ENCODE data around the gene TRAF3IP1. TPM values are rescaled to one million over a fixed set of nuclear protein-coding genes. Genes with fewer than 3 reads are reported as not detected.

Gene TRAF3IP1
- total and polyA plus RNA-seq, 2 donors: 2.7 to 5.1 TPM

- H3K36me3 ChIP-seq (ENCODE audit: control insufficient read depth in 2 of 2, insufficient read depth in 2 of 2, low read length in 1 of 2): no peaks in the 10 kb centered on the region
- H3K4me1 ChIP-seq (ENCODE audit: control insufficient read depth in 2 of 2, insufficient read depth in 2 of 2, low read length in 2 of 2): peaks cover 10 to 26% of the 10 kb centered on the region in 2 donors
- H3K9me3 ChIP-seq (ENCODE audit: control insufficient read depth in 2 of 2, insufficient read depth in 1 of 2, low read length in 1 of 2): no peaks in the 10 kb centered on the region
- no peaks in the 10 kb centered on the region for H3K27me3 ChIP-seq (ENCODE audit: control insufficient read depth in 2 of 2, insufficient read depth in 1 of 2, low read length in 1 of 2)
- H3K4me3 ChIP-seq (ENCODE audit: low read length in 2 of 2): no peak overlapping the region
- 98% methylated on average over 10 of the region's 10 CpGs for WGBS
- no peak for DNase-seq (ENCODE audit: low read depth in 6 of 9, low spot score in 9 of 9)
- H3K27ac ChIP-seq (ENCODE audit: low read depth in 1 of 2, low read length in 1 of 2): no peak overlapping the region
Observed at GRCh38 chr2:238422285-238422684, 102.0 kb downstream of the TRAF3IP1 start.

GRCh38 chr2:238422940-238423339, 102.6 kb downstream of the TRAF3IP1 start:
- H3K27ac ChIP-seq (ENCODE audit: low read depth in 1 of 2, low read length in 1 of 2): no peak overlapping the region
- H3K36me3 ChIP-seq (ENCODE audit: control insufficient read depth in 2 of 2, insufficient read depth in 2 of 2, low read length in 1 of 2): no peaks in the 10 kb centered on the region
- peaks cover 16 to 31% of the 10 kb centered on the region in 2 donors for H3K4me1 ChIP-seq (ENCODE audit: control insufficient read depth in 2 of 2, insufficient read depth in 2 of 2, low read length in 2 of 2)
- no peaks in the 10 kb centered on the region for H3K27me3 ChIP-seq (ENCODE audit: control insufficient read depth in 2 of 2, insufficient read depth in 1 of 2, low read length in 1 of 2)
- 98% methylated on average over 7 of the region's 7 CpGs for whole genome bisulfite sequencing
- H3K4me3 ChIP-seq (ENCODE audit: low read length in 2 of 2): no peak overlapping the region
- H3K9me3 ChIP-seq (ENCODE audit: control insufficient read depth in 2 of 2, insufficient read depth in 1 of 2, low read length in 1 of 2): no peaks in the 10 kb centered on the region
- no peak for DNase-seq (ENCODE audit: low read depth in 6 of 9, low spot score in 9 of 9)

- H3K27me3 ChIP-seq (ENCODE audit: control insufficient read depth in 2 of 2, insufficient read depth in 1 of 2, low read length in 1 of 2): no peaks in the 10 kb centered on the region
- H3K36me3 ChIP-seq (ENCODE audit: control insufficient read depth in 2 of 2, insufficient read depth in 2 of 2, low read length in 1 of 2): peaks cover 0 to under 1% of the 10 kb centered on the region in 2 donors
- DNase-seq (ENCODE audit: low read depth in 6 of 9, low spot score in 9 of 9): no peak
- WGBS: 96% methylated on average over 9 of the region's 9 CpGs
- no peak overlapping the region for H3K27ac ChIP-seq (ENCODE audit: low read depth in 1 of 2, low read length in 1 of 2)
- no peak overlapping the region for H3K4me3 ChIP-seq (ENCODE audit: low read length in 2 of 2)
- H3K9me3 ChIP-seq (ENCODE audit: control insufficient read depth in 2 of 2, insufficient read depth in 1 of 2, low read length in 1 of 2): no peaks in the 10 kb centered on the region
- peaks cover 19 to 38% of the 10 kb centered on the region in 2 donors for H3K4me1 ChIP-seq (ENCODE audit: control insufficient read depth in 2 of 2, insufficient read depth in 2 of 2, low read length in 2 of 2)
Observed at GRCh38 chr2:238423561-238424312, 103.4 kb downstream of the TRAF3IP1 start.

GRCh38 chr2:238424313-238424700, 104.0 kb downstream of the TRAF3IP1 start:
- H3K4me3 ChIP-seq (ENCODE audit: low read length in 2 of 2): no peak overlapping the region
- H3K9me3 ChIP-seq (ENCODE audit: control insufficient read depth in 2 of 2, insufficient read depth in 1 of 2, low read length in 1 of 2): no peaks in the 10 kb centered on the region
- no peaks in the 10 kb centered on the region for H3K27me3 ChIP-seq (ENCODE audit: control insufficient read depth in 2 of 2, insufficient read depth in 1 of 2, low read length in 1 of 2)
- H3K4me1 ChIP-seq (ENCODE audit: control insufficient read depth in 2 of 2, insufficient read depth in 2 of 2, low read length in 2 of 2): peaks cover 19 to 38% of the 10 kb centered on the region in 2 donors
- H3K27ac ChIP-seq (ENCODE audit: low read depth in 1 of 2, low read length in 1 of 2): no peak overlapping the region
- peaks cover 0 to 4% of the 10 kb centered on the region in 2 donors for H3K36me3 ChIP-seq (ENCODE audit: control insufficient read depth in 2 of 2, insufficient read depth in 2 of 2, low read length in 1 of 2)
- 94% methylated on average over 3 of the region's 3 CpGs for WGBS
- DNase-seq (ENCODE audit: low read depth in 6 of 9, low spot score in 9 of 9): no peak

- Histone ChIP-seq H3K4me1 (ENCODE audit: control insufficient read depth in 2 of 2, insufficient read depth in 2 of 2, low read length in 2 of 2) (peaks cover 19 to 38% of the 10 kb centered on the region in 2 donors), H3K27me3 (ENCODE audit: control insufficient read depth in 2 of 2, insufficient read depth in 1 of 2, low read length in 1 of 2) (no peaks in the 10 kb centered on the region), H3K4me3 (ENCODE audit: low read length in 2 of 2) (peak overlapping the region; percentile 77 to 85), H3K36me3 (ENCODE audit: control insufficient read depth in 2 of 2, insufficient read depth in 2 of 2, low read length in 1 of 2) (peaks cover 0 to 6% of the 10 kb centered on the region in 2 donors), H3K9me3 (ENCODE audit: control insufficient read depth in 2 of 2, insufficient read depth in 1 of 2, low read length in 1 of 2) (no peaks in the 10 kb centered on the region), H3K27ac (ENCODE audit: low read depth in 1 of 2, low read length in 1 of 2) (no peak overlapping the region)
- DNase-seq (ENCODE audit: low read depth in 6 of 9, low spot score in 9 of 9): no peak
- WGBS: 94% methylated on average over 16 of the region's 16 CpGs
Observed at GRCh38 chr2:238425505-238425978, 105.2 kb downstream of the TRAF3IP1 start.

- DNase-seq (ENCODE audit: low read depth in 6 of 9, low spot score in 9 of 9): peak in 6 of 9 donors; percentile 34 to 74 (median 46)
- WGBS: 27% methylated on average over 24 of the region's 24 CpGs
- H3K27me3 ChIP-seq (ENCODE audit: control insufficient read depth in 2 of 2, insufficient read depth in 1 of 2, low read length in 1 of 2): no peaks in the 10 kb centered on the region
- H3K4me1 ChIP-seq (ENCODE audit: control insufficient read depth in 2 of 2, insufficient read depth in 2 of 2, low read length in 2 of 2): peaks cover 19 to 38% of the 10 kb centered on the region in 2 donors
- peak overlapping the region; percentile 89 to 97 for H3K27ac ChIP-seq (ENCODE audit: low read depth in 1 of 2, low read length in 1 of 2)
- H3K36me3 ChIP-seq (ENCODE audit: control insufficient read depth in 2 of 2, insufficient read depth in 2 of 2, low read length in 1 of 2): peaks cover 0 to 7% of the 10 kb centered on the region in 2 donors
- H3K4me3 ChIP-seq (ENCODE audit: low read length in 2 of 2): peak overlapping the region; percentile 77 to 85
- no peaks in the 10 kb centered on the region for H3K9me3 ChIP-seq (ENCODE audit: control insufficient read depth in 2 of 2, insufficient read depth in 1 of 2, low read length in 1 of 2)
Observed at GRCh38 chr2:238425979-238426567, 105.8 kb downstream of the TRAF3IP1 start.

- H3K9me3 ChIP-seq (ENCODE audit: control insufficient read depth in 2 of 2, insufficient read depth in 1 of 2, low read length in 1 of 2): no peaks in the 10 kb centered on the region
- H3K27me3 ChIP-seq (ENCODE audit: control insufficient read depth in 2 of 2, insufficient read depth in 1 of 2, low read length in 1 of 2): no peaks in the 10 kb centered on the region
- under 1% methylated on average over 104 of the region's 104 CpGs for WGBS
Observed at GRCh38 chr2:238426568-238427434, 106.5 kb downstream of the TRAF3IP1 start, which contains the start of gene ASB1. Gene ASB1 (plus strand): TSS chr2:238426927. CDS start chr2:238427071, 144 bp downstream.

GRCh38 chr2:238427435-238428162, 107.3 kb downstream of the TRAF3IP1 start:
- H3K27ac ChIP-seq (ENCODE audit: low read depth in 1 of 2, low read length in 1 of 2): peak overlapping the region; percentile 64 to 97
- 9% methylated on average over 20 of the region's 20 CpGs for WGBS
- no peaks in the 10 kb centered on the region for H3K27me3 ChIP-seq (ENCODE audit: control insufficient read depth in 2 of 2, insufficient read depth in 1 of 2, low read length in 1 of 2)
- peak in 1 of 9 donors; percentile 18 for DNase-seq (ENCODE audit: low read depth in 6 of 9, low spot score in 9 of 9)
- H3K4me1 ChIP-seq (ENCODE audit: control insufficient read depth in 2 of 2, insufficient read depth in 2 of 2, low read length in 2 of 2): peaks cover 19 to 25% of the 10 kb centered on the region in 2 donors
- H3K36me3 ChIP-seq (ENCODE audit: control insufficient read depth in 2 of 2, insufficient read depth in 2 of 2, low read length in 1 of 2): peaks cover 0 to 7% of the 10 kb centered on the region in 2 donors
- H3K9me3 ChIP-seq (ENCODE audit: control insufficient read depth in 2 of 2, insufficient read depth in 1 of 2, low read length in 1 of 2): no peaks in the 10 kb centered on the region
- H3K4me3 ChIP-seq (ENCODE audit: low read length in 2 of 2): peak overlapping the region; percentile 77 to 85

More at GRCh38 chr2:238426568-238427434, 106.5 kb downstream of the TRAF3IP1 start, which contains the start of gene ASB1:
- DNase-seq (ENCODE audit: low read depth in 6 of 9, low spot score in 9 of 9): peak; percentile 52 to 91 (median 78)
- H3K27ac ChIP-seq (ENCODE audit: low read depth in 1 of 2, low read length in 1 of 2): peak within 1 kb of the TSS; percentile 89 to 97
- peak within 1 kb of the TSS; percentile 77 to 85 for H3K4me3 ChIP-seq (ENCODE audit: low read length in 2 of 2)
- peaks cover 0 to 7% of the 10 kb centered on the region in 2 donors for H3K36me3 ChIP-seq (ENCODE audit: control insufficient read depth in 2 of 2, insufficient read depth in 2 of 2, low read length in 1 of 2)
- peaks cover 19 to 33% of the 10 kb centered on the region in 2 donors for H3K4me1 ChIP-seq (ENCODE audit: control insufficient read depth in 2 of 2, insufficient read depth in 2 of 2, low read length in 2 of 2)

Data from thymus (tissue), 11 donors.